ENCODE results near the gene ATP6V1G1.

The ATP6V1G1 gene

GRCh38 chr9:114631166-114631565 is 43.6 kb downstream of the ATP6V1G1 start:
- no peak for TF ChIP-seq TEAD4 (IDR thresholded peaks at IDR 0.05)

- no peak for TF ChIP-seq TCF12 (IDR thresholded peaks at IDR 0.05; ENCODE audit: low read depth)
- no peak for TF ChIP-seq RAD21 (IDR thresholded peaks at IDR 0.05; ENCODE audit: low read depth)
- TF ChIP-seq REST (IDR thresholded peaks at IDR 0.05; ENCODE audit: low read depth), result no peak
- no peak for TF ChIP-seq TAF1 (IDR thresholded peaks at IDR 0.05; ENCODE audit: low read depth)
Observed at GRCh38 chr9:114633438-114634089, 46.0 kb downstream of the ATP6V1G1 start.

GRCh38 chr9:114634387-114634786 is 46.8 kb downstream of the ATP6V1G1 start:
- TF ChIP-seq YY1 (IDR thresholded peaks at IDR 0.05; ENCODE audit: low read depth) (no peak), TCF12 (IDR thresholded peaks at IDR 0.05; ENCODE audit: low read depth) (no peak), RAD21 (IDR thresholded peaks at IDR 0.05; ENCODE audit: low read depth) (no peak), NFIC (IDR thresholded peaks at IDR 0.05) (no peak), CREB1 (IDR thresholded peaks at IDR 0.05; ENCODE audit: low read depth) (no peak), CEBPB (IDR thresholded peaks at IDR 0.05) (no peak), EP300 (IDR thresholded peaks at IDR 0.05; ENCODE audit: borderline replicate concordance) (no peak), TAF1 (IDR thresholded peaks at IDR 0.05; ENCODE audit: low read depth) (no peak), MAX (IDR thresholded peaks at IDR 0.05) (no peak), FOXM1 (IDR thresholded peaks at IDR 0.05; ENCODE audit: borderline replicate concordance, low read depth) (no peak), TEAD4 (IDR thresholded peaks at IDR 0.05) (no peak), USF1 (IDR thresholded peaks at IDR 0.05) (no peak), EGR1 (IDR thresholded peaks at IDR 0.05) (no peak)

GRCh38 chr9:114638404-114638803 is 50.8 kb downstream of the ATP6V1G1 start:
- TF ChIP-seq NFIC (IDR thresholded peaks at IDR 0.05) (no peak), USF1 (IDR thresholded peaks at IDR 0.05) (no peak), YY1 (IDR thresholded peaks at IDR 0.05; ENCODE audit: low read depth) (no peak), EP300 (IDR thresholded peaks at IDR 0.05; ENCODE audit: borderline replicate concordance) (no peak), EGR1 (IDR thresholded peaks at IDR 0.05) (no peak)

GRCh38 chr9:114641967-114642366 is 54.4 kb downstream of the ATP6V1G1 start:
- TF ChIP-seq MAX (IDR thresholded peaks at IDR 0.05), result no peak
- no peak for TF ChIP-seq TEAD4 (IDR thresholded peaks at IDR 0.05)
- TF ChIP-seq TAF1 (IDR thresholded peaks at IDR 0.05; ENCODE audit: low read depth), result no peak
- no peak for TF ChIP-seq CREB1 (IDR thresholded peaks at IDR 0.05; ENCODE audit: low read depth)
- TF ChIP-seq CEBPB (IDR thresholded peaks at IDR 0.05), result no peak
- no peak for TF ChIP-seq TCF12 (IDR thresholded peaks at IDR 0.05; ENCODE audit: low read depth)
- no peak for TF ChIP-seq EGR1 (IDR thresholded peaks at IDR 0.05)
- no peak for TF ChIP-seq EP300 (IDR thresholded peaks at IDR 0.05; ENCODE audit: borderline replicate concordance)
- TF ChIP-seq REST (IDR thresholded peaks at IDR 0.05; ENCODE audit: low read depth), result no peak
- TF ChIP-seq USF1 (IDR thresholded peaks at IDR 0.05), result no peak
- TF ChIP-seq RAD21 (IDR thresholded peaks at IDR 0.05; ENCODE audit: low read depth), result no peak
- no peak for TF ChIP-seq NFIC (IDR thresholded peaks at IDR 0.05)
- no peak for TF ChIP-seq YY1 (IDR thresholded peaks at IDR 0.05; ENCODE audit: low read depth)
- no peak for TF ChIP-seq FOXM1 (IDR thresholded peaks at IDR 0.05; ENCODE audit: borderline replicate concordance, low read depth)

- TF ChIP-seq TCF12 (IDR thresholded peaks at IDR 0.05; ENCODE audit: low read depth) (no peak), ZBTB7A (IDR thresholded peaks at IDR 0.05; ENCODE audit: low read depth) (no peak), MAX (IDR thresholded peaks at IDR 0.05) (no peak), NFIC (IDR thresholded peaks at IDR 0.05) (no peak)
Observed at GRCh38 chr9:114643001-114643400, 55.4 kb downstream of the ATP6V1G1 start.
